T-helper 2 cell treated with Interferon-gamma antibody and Interleukin-4, amounts not matched to agents 100 ng/mL and 5 ng/mL, for 36 hours (primary cell): Measurements from ENCODE around the gene NFYC. TPM values are rescaled to one million over a fixed set of nuclear protein-coding genes. Genes with fewer than 3 reads are reported as not detected.

Experiments
- intact Hi-C: fragments of 100-400 bp; cut with micrococcal nuclease; formaldehyde crosslinking; loops from one replicate; pipeline ENCODE4 v1.15.1; 2023
- total RNA-seq: library from RNA; stranded (reverse); gene quantifications from 2 replicates; pipeline ENCODE4 v1.2.3, GENCODE V29; 2022

The NFYC gene
- total RNA-seq, 1 donor from 2014 or later: 83.4 TPM

DNA sequence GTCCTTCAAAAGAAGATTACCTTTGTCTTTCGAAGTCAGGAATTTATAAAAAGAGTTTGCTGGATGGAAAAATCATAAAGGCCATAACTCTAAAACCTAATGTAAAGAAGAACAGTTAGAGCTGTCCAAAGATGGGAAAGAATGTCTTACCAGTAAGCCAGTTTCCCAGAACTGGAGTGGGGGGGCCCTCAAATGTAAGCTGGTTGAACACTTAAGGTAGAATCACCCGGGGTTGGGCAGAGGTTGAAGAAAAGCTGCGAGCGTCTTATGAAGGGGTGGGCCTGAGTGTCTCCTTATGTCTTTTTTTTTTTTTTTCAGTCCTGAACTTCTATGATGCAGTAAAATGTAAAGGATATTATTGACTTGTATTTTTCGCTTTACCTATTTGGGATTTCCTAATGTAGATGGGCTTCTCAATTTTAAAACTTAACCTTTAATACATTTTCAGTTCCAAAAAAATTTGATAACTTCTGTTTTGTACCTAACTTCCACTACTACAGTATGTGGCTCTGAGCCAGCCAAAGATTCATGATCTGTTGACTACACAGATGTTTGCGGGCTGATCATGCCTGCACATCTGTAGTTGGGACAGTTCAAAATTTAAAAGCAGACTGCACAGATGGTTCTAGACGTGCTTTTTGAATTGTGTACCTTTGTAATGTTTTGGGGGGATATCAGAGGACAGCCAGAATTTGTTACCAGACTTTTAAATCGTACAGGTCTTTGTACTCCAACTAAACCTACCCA, 43.6 kb downstream of the NFYC start:
- intact Hi-C loops: no loop called here

DNA sequence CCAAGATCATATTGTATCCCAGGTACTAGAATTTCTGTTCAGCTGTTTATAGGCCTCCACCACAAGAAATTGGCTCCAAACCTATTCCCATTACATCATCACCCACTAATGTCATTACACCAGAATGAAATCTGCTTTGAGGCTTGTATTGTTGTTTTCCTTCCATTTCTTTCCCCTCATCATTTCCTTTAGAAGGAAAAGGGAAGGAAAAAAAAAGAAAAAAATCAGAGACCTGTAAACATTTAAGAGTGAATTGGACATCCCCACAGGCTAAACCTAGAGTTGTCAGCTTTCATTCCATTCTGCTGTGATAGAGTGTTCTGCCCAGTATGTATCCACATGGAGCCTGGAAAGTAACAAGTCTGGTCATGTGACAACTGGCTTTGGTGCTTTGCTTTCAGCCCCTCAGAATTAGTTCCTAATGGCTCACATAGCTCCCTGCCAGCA, 44.6 kb downstream of the NFYC start:
- intact Hi-C loops: no loop called here

GRCh38 chr1:40738831-40739230, 47.3 kb downstream of the NFYC start:
- intact Hi-C loops: no loop called here

- intact Hi-C loops: no loop called here
Observed at GRCh38 chr1:40739455-40740008, 48.0 kb downstream of the NFYC start.

DNA sequence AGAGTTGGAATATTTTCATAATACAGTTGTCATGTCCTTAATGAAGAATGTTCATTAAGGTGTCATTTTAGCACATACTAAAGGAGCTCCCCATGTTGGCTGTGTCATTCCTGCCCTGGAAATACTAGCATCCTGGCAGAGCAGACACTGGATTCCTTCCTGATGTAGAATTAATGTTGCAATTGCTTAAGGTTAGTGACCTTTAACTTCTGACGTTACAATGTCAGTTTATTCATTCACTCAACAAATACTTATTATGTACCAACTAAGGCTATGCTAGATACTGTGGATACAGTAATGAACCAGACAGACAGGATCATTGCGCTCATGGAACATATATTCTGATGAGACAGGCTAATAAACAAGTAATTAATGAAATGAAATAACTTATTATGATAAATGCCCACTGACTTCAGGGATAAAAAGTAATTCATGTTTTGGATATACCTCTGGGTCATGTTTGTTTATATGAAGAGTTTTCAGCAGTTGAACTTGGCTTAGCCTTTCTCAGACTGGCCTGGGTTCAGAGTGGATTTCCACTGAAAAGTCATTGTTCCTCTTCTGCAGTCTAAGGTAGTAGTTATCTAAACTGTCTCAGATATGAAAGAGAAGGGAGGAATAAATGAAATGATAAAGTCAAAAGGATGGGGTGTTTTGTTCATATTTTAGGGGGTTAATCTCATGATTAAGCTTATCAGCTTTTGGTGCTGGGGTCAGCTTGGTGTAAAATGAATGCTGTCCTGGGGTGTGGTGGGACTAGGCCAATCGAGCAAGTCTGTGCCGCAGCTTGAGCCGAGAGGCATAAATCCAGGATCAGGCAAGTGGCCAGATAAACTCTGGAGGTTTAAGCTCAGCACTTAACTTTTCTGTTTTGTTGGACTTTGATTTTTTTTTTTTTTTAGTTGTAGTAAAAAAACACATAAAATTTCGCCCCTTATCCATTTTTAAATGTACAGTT, 48.8 kb downstream of the NFYC start:
- intact Hi-C loops: no loop called here

DNA sequence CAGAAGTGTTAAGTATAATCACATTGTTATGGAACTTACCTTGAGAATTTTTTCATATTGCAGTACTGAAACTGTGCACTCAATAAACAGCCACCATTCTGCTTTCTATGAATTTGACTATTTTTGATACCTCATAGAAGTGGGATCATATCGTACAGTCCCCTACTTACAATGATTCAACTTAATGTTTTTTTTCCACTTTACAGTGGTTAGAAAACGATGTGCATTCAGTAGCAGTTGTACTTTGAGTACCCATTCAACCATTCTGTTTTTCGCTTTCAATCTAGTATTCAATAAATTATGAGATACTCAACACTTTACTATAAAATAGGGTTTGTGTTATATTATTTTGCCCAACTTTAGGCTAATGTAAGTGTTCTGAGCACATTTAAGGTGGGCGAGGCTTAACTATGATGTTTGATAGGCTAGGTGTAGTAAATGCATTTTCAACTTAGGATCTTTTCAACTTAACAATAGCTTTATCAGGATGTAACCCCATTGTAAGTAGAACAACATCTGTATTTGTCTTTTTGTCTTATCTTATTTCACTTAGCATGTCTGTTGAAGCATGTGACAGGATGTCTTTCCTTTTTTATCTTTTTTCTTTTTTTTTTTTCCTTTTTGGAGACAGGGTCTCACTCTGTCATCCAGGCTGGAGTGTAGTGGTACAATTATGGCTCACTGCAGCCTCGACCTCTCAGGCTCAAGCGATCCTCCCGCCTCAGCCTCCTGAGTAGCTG, 49.7 kb downstream of the NFYC start:
- intact Hi-C loops: no loop called here

GRCh38 chr1:40742363-40743061, 51.0 kb downstream of the NFYC start:
- intact Hi-C loops: no loop called here

GRCh38 chr1:40743452-40743851, 51.9 kb downstream of the NFYC start:
- intact Hi-C loops: no loop called here

GRCh38 chr1:40743860-40744259, 52.4 kb downstream of the NFYC start:
- intact Hi-C loops: no loop called here

- intact Hi-C loops: no loop called here
Observed at GRCh38 chr1:40745176-40745575, 53.7 kb downstream of the NFYC start.

DNA sequence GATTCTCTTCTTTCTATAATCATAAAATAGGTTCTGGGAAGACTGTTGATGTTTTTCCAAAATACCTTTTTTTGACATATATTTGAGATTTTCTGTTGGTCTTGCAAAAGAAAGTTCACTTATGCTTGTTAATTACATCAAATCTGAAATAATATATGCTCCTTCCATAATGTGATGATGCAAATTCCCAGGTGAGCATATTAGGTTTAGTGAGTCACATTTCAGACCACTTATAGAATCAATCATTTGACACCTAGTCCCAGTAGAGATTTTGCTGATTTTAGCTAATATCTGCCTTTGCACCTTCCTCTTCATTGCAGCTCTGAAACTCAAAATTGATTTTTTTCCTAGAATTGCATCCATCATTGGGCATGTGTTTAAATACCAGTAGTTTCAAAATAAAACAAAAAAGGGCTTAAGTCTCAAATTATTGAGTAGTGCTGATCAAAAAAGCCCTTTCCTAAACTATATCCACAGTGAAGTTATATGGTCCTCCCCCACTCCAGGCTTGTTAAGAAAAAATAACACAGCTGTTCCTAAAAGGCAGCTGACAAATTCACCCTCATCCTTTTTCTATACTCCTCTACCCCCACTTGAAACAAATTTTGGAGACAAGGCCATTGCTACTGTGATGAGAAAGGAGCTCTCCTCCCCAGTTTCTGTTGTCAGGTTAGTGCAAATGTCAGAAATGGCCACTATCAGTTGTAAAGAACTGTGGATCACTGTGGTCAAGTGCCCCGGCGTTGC, 55.0 kb downstream of the NFYC start:
- intact Hi-C loops: no loop called here

GRCh38 chr1:40748841-40749718, 57.6 kb downstream of the NFYC start:
- intact Hi-C loops: no loop called here

- intact Hi-C loops: no loop called here
Observed at GRCh38 chr1:40749817-40750216, 58.3 kb downstream of the NFYC start.

GRCh38 chr1:40750451-40750908, 59.0 kb downstream of the NFYC start:
- intact Hi-C loops: no loop called here

GRCh38 chr1:40751802-40752201, 60.3 kb downstream of the NFYC start:
- intact Hi-C loops: no loop called here

DNA sequence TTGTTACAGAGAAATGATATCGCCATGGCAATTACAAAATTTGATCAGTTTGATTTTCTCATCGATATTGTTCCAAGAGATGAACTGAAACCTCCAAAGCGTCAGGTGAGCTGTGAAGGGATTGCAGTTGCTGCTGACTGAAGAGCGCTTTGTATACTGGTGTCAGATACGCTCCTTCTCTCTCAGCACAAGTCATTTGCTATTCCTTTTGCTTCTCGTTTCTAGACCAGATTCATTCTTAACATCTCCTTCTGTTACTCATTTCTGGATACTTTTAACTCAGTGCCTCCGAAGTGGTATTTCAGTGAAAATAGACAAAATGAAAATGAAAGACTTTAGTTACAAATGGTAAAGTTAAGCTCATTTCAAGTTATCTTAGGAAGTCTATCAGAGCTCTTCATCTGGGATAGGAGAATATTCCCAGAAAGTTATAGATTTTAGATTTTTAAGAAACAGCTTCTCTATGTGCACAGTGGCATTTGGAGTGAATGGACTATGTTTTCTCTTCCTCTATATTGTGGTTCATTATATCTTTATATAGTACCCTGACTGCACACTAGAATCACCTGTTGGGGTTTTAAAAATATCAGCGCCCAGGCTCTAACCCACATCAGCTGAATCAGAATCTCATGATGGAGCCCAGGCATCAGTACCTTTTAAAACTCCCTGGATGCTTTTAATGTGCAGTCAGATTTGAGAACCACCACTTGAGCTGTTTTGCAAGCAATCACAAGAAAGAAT, 61.8 kb downstream of the NFYC start:
- intact Hi-C loops: no loop called here

DNA sequence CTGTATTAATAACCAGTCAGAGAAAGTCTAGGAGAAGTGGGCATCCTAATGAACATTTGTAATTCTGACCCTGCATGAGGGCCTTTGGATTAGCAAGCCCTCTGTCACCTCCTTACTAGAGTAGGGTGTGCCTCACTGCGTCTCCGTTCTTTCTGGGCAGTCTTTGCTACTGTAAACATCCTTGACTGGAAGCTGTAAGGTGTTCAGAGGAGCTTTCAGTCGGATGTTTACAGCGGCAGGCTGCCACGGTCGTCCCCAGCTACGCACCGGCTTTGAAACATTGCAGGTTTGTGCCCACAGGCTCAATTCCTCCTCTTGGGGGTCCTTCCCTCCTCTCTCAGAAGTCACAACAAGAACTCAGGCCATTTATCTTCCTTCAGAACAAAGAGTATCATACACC, 62.7 kb downstream of the NFYC start:
- intact Hi-C loops: no loop called here

- intact Hi-C loops: no loop called here
Observed at GRCh38 chr1:40755067-40755466, 63.6 kb downstream of the NFYC start.
